A172 (cell line): ENCODE measurements around the gene TFF3. TPM values are rescaled to one million over a fixed set of nuclear protein-coding genes. Genes with fewer than 3 reads are reported as not detected.

Experiments used
- DNase-seq: peaks from one replicate; pipeline ENCODE4 v3.0.0-alpha.2; 2015; ENCODE audit warnings: low spot score
- total RNA-seq: library from RNA; depleted of rRNA; stranded (reverse); fragments of >200 nt; shearing (Covaris generic); gene quantifications from 2 replicates; pipeline ENCODE4 v1.2.3, GENCODE V29; 2014

Gene TFF3
- total RNA-seq, 1 experiment from 2014 or later = not detected

DNA sequence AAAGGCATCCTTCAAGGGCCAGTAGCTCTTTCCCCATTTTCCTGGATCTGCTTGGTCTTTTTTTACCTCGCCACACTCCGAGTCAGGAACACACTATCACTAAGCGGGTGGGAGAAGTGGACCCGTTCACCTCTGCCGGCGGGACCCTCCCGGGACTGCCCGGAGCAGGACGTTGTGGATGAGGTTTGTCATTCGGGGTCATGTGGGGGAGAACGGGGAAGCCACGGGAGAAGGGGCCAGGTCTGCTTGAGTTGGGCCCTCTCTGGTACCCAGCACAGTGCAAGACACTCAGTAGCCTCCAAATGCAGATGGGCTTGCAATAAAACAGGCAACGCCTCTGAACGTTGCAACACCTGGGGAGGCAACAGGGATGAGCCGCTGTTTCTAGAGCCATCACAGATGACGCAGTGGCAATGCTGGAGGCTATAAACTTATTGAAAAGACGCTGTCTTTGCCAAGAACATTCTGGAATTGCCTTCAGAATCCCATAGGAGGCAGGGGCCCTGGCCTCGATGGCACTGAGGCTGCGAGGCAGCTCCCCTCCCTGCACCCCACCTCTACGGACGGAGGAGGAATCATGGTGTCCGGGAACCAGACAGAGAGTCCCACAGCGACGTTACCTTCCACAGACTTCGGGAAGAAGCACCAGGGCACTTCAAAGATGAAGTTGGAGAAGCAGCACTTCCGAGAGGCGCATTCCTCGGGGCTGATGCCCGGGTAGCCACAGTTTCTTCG, 31.8 kb upstream of the TFF3 start:
- DNase-seq = no peak

DNA sequence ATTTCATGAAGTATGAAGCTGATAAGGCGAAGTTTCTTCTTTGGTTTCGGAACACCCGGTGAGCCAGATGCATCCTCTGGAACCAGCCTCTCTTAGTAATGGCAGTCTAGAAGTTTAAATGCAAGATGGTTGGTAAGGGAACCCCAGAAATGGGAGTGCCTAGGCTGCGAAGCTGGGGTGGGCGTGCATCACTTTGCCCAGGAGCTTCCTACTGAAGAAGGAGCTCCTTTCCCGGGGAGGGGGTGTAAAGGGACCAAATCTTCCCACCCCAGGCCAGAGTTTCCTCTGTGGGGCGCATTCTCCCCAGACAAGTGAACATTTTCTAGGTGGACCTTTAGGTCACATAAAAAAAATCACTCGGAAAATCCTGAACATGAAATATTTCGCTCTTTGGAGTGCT, 31.2 kb upstream of the TFF3 start:
- DNase-seq = no peak

DNA sequence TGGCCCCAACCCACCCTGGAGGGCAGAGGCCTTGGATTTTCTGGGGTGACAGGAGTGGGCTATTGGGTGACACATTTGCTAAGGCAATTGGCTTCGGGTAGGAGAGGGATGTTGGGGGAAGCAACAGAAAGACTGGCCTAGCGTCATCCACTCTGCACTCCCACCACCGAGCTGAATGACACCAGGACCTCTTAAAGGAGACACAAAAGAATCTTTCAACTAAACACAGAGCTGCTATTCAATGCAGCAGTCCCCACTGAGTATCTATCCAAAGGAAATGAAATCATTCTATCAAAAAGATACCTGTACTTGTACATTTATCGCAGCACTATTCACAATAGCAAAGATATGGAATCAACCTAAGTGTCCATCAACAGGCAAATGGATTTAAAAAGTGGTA, 29.4 kb upstream of the TFF3 start:
- DNase-seq = no peak

- no peak for DNase-seq
Measured at GRCh38 chr21:42343963-42344510, 28.8 kb upstream of the TFF3 start.

GRCh38 chr21:42343556-42343955, 28.3 kb upstream of the TFF3 start:
- no peak for DNase-seq

DNA sequence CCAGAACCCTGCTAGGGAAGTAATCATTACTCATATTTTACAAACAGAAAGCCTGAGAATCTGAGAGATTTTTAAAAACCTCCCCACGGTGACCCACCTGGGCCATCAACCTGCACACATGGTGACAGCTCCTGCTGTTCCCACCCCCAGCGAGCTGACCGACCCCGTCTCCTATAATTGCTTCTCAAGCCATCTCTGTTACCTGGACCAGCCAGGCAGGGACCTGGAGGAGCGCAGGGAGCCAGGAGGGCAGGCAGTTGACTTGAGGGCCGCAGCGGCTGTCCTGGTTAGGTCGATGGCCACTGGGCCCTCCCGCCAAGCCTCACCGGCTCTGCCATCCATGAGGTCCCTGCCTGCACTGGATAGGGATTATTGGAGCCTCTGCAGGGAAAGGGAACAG, 27.9 kb upstream of the TFF3 start:
- DNase-seq = no peak

GRCh38 chr21:42341776-42342542, 26.8 kb upstream of the TFF3 start:
- DNase-seq = no peak

DNA sequence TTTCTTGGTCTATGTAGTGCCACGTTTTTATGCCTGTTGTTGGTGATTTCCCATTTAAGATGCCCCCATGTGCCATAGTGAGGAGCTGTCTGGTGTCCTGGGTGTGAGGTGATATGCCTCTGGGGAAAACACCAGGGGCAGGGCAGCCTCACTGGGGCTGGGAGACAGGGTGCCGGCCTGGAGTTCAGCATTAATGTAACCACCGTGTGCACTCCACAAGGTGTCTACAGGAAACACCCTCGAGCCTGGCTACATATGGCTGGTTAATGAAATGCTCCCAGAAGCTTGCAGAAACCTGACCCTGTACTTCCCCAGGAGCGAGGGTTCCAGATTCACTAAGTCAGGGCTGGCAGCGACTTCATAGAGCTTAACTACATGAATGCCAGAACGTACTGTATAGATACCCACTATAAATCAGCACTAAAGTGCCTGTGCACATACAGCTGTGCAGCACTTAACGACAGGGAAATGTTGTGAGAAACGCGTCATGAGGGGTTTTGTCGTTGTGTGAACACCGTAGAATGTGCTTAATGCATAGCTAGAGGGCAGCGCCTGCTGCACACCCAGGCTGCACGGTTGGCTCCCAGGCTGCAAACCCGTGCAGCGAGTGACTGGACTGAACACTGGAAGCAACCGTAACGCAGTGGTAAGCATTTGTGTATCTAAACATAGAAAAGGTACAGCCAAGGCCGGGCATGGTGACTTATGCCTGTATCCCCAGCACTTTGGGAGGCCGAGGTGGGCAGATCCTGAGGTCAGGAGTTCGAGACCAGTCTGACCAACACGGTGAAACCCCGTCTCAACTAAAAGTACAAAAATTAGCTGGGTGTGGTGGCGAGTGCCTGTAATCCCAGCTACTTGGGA, 25.2 kb upstream of the TFF3 start:
- DNase-seq = no peak

DNA sequence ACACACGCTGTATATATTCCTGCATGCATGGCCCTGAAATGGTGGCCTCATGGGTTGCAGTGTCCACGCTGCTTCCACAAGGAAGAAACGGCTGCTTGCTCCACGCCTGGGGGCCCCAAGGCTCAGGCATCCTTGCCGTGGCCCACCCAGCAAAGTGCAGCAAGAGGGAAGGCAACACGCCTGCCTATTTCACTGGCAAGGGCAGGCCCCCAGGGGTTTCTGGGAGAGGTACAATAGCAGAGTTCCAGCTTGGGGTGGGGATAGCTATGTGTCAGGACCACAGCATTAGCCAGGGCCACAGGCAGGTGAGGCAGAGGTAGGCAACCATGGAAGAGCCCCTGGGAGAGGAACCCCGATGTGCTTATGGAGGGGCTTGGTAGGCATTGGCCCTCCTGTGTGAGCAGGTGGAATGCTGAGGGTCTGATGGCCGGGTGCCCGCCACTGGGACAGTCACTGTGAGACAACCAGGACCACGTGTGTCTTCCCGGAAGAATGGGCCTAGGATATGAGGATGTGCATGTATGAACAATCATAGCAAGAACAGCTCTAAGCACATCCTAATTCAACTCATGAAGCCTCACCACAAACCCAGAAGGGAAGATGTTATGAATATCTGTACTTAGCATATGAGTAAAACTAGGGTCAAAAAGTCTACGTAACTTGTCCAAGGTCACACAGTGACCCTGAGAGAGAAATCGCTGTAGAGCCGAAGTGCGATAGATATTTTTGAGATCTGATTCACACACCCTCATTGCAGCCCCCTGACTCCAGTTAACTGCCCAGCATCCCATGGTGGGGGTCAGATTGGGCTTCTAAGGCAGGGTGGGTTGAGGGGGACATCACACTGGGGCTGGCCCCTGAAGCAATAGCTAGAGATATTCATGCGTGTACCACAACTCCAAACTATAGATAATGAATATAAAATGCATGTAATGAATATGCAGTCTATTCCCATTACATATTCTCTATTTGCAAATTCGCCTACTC, 23.8 kb upstream of the TFF3 start:
- no peak for DNase-seq

GRCh38 chr21:42337830-42338728, 22.9 kb upstream of the TFF3 start:
- peak; percentile 50 for DNase-seq

DNA sequence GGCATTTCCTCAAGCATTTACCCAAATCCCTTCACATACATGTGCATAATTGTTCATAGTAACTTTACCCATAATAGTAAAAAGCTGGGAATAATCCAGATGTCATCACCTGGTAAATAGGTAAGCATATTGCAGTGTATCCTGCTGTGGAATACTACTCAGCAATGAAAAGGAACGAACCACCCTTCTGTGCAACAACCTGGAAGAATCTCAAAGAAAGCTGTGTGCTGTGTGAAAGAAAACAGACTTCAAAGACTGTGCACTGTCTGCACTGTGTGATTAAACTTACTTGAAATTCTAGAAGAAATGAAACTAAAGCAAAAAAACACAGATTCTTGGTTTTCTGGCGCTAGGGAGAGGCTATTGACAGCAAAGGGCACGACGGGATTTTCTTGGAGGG, 22.1 kb upstream of the TFF3 start:
- no peak for DNase-seq

DNA sequence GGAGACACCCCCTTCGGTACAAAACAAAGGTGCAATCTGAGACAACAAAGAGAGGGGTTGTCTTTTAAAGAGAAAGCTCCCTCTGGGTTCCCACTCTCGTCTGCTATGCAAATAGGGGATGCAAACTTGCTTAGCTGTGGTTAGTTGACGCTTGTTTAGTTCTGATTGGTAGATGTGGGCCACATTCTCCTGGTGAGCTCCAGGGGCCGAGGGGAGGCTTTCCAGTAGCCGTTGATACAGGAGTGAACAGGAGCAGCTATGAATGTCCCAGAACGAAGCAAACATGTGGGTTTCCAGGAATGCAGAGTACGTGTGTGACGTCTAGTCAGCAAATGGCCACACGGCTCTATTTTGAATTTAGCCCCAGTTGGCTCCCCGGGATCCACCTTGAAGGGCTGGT, 20.8 kb upstream of the TFF3 start:
- peak; percentile 22 for DNase-seq

GRCh38 chr21:42332557-42333317, 17.5 kb upstream of the TFF3 start:
- DNase-seq = no peak

GRCh38 chr21:42331660-42332059, 16.5 kb upstream of the TFF3 start:
- DNase-seq = no peak

DNA sequence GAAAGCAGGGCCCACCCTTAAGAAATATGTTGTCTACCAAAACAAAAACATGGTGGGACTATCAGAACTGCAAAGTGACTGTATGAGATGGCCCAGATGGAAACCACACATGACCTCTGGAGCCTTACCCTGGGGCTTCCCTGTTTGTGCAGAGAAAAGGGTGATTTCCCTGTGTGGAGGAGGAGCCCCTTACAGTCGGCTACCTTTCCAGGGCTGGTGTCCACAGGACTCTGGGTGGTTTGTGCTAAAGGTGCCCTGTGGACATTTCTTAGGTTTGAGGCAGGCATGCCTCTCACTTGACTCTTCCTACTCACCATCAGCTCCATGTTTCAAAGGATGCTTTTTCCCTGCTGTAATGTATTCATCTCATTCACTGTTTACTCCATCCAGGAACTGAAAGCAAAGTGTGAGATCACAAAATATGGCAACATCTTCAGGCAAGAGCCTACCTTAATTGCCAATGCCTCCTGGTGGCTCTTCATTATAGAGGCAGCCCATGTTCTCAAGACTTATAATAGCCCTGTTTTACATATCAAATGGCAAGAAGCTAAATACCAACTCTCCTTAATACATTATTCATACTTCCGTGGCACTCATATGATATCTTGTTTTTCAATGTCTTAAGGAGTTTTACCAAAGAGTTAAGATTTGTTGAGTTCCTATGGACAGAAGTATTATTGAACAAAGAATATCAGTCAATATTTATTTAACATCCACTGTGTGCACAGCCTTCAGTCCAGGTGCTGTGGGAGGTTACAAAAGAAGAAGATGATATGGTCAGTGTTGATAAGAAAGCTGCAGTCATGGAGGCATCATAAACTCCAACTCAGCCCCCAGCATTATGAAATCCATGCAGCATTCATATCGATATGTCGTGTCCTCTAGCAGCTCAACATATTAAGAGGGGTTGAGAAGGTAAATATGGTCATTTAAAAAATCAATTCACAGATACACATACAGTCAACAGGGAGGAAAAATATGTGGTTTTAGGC, 15.5 kb upstream of the TFF3 start:
- no peak for DNase-seq

DNA sequence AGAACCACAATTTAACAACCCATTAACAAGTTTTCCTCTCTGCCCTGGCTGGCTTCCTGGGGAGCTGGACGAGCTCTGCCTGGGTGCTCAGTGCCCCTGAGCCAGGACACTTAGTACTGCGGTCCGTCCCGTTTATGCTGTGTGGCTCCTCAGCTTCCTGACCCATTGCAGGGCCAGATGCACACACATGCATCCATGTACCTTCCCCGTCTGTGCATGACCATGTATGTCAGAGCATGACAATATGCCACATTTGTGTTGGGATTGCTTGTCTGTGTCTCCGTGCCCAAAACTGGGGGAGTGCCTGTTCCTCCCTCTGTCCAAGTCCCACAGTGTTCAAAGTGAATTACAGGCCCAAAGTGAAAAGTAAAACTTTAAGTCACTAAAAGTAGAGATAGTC, 9.7 kb upstream of the TFF3 start:
- no peak for DNase-seq

GRCh38 chr21:42321845-42322244, 6.6 kb upstream of the TFF3 start:
- DNase-seq = no peak

DNA sequence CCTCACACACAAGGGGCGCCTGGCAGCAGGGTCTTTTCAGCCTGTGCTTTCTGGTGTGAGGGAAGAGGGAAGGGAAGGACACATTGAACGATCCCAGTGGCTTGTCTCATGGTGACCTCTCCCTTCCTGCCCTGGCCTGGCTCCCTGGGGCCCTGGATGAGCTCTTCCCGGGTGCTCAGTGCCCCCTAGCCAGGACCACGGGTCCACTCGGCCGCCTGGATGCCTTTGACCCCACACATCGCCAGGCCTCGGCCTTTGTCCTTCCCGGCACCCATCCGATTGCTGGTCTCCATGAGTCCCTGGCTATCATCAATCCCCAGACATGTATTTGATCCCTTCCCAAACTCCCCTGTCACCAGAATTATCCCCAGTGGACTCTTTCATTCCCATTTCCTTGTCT, 6.0 kb upstream of the TFF3 start:
- no peak for DNase-seq
